ENCODE results near the gene ANO1. TPM values are rescaled to one million over a fixed set of nuclear protein-coding genes. Genes with fewer than 3 reads are reported as not detected.

ANO1 gene
- total RNA-seq, 1 experiment from 2014 or later: 41.7 TPM

GRCh38 chr11:70186936-70187335 is 108.8 kb downstream of the ANO1 start:
- no peak for TF ChIP-seq JUND (IDR thresholded peaks at IDR 0.05)
- TF ChIP-seq SP1 (IDR thresholded peaks at IDR 0.05; ENCODE audit: low read depth): no peak
- no peak for TF ChIP-seq TCF7L2 (IDR thresholded peaks at IDR 0.05; ENCODE audit: borderline replicate concordance, extremely low read depth, insufficient read depth, insufficient read length)
- TF ChIP-seq ATF3 (IDR thresholded peaks at IDR 0.05): no peak
- TF ChIP-seq EGR1 (IDR thresholded peaks at IDR 0.05; ENCODE audit: low read depth): no peak
- no peak for TF ChIP-seq CTCF (IDR thresholded peaks at IDR 0.05 in 2 of 3, conservative IDR thresholded peaks at IDR 0.05 in 1 of 3; ENCODE audit: borderline replicate concordance in 1 of 3, insufficient read depth in 1 of 3, low read depth in 2 of 3, low read length in 2 of 3)
- no peak for TF ChIP-seq POLR2AphosphoS5 (IDR thresholded peaks at IDR 0.05; ENCODE audit: low read depth, low read length)
- no peak for TF ChIP-seq SIN3A (IDR thresholded peaks at IDR 0.05; ENCODE audit: low read depth)
- RAD21 ChIA-PET (ENCODE audit: low non-redundant PET in 1 of 2, low total read pairs in 2 of 2, uncharacterized antibody in 2 of 2, unreplicated experiment in 2 of 2): no interaction called here
- no peak overlapping the region for H3K27ac ChIP-seq (ENCODE audit: low read depth, low read length)
- H3K9me2 ChIP-seq (ENCODE audit: insufficient read depth): no peaks in the 10 kb centered on the region
- H3K27me3 ChIP-seq (ENCODE audit: insufficient read depth, low read length): no peaks in the 10 kb centered on the region
- no peak overlapping the region for H2AFZ ChIP-seq (ENCODE audit: low read depth, low read length, poor library complexity, severe bottlenecking)
- H3K79me2 ChIP-seq (ENCODE audit: insufficient read depth, low read length): no peaks in the 10 kb centered on the region
- ATAC-seq (no peak), DNase-seq (ENCODE audit: low read depth, low spot score) (no peak)
- H3K9ac ChIP-seq (ENCODE audit: low read length): no peak overlapping the region
- H4K20me1 ChIP-seq (ENCODE audit: insufficient read depth): no peaks in the 10 kb centered on the region
- H3K4me2 ChIP-seq (ENCODE audit: low read length): no peak overlapping the region
- intact Hi-C loops (cut with micrococcal nuclease): no loop called here
- BruUV-seq (replicated peaks): no TSS peak
- H3K4me1 ChIP-seq (ENCODE audit: control insufficient read depth in 1 of 2, insufficient read depth in 2 of 2, low read length in 2 of 2): peaks cover 0 to 9% of the 10 kb centered on the region in 2 experiments; a peak in 2 of 4 replicates
- CTCF ChIA-PET: no interaction called here
- H3K9me3 ChIP-seq (ENCODE audit: control insufficient read depth in 1 of 2, insufficient read depth in 1 of 2, low read depth in 1 of 2, low read length in 2 of 2): no peaks in the 10 kb centered on the region
- H3K4me3 ChIP-seq (replicated peaks in 1 of 2; ENCODE audit: low read depth in 1 of 2, low read length in 2 of 2): no peak overlapping the region
- no peaks in the 10 kb centered on the region for H3K36me3 ChIP-seq (ENCODE audit: control insufficient read depth in 1 of 2, insufficient read depth in 2 of 2, low read length in 2 of 2)
- POLR2A ChIA-PET: no interaction called here

- ChIA-PET RAD21 (ENCODE audit: low non-redundant PET in 1 of 2, low total read pairs in 2 of 2, uncharacterized antibody in 2 of 2, unreplicated experiment in 2 of 2) (no interaction called here), CTCF (interaction anchor here (2.0 kb wide), 1 partner anchor 273 kb away, joined by 6 read pairs; no protein-coding TSS in a partner anchor), POLR2A (no interaction called here)
- Histone ChIP-seq H3K4me2 (ENCODE audit: low read length) (no peak overlapping the region), H4K20me1 (ENCODE audit: insufficient read depth) (no peaks in the 10 kb centered on the region), H2AFZ (ENCODE audit: low read depth, low read length, poor library complexity, severe bottlenecking) (no peak overlapping the region), H3K36me3 (ENCODE audit: control insufficient read depth in 1 of 2, insufficient read depth in 2 of 2, low read length in 2 of 2) (no peaks in the 10 kb centered on the region), H3K4me3 (replicated peaks in 1 of 2; ENCODE audit: low read depth in 1 of 2, low read length in 2 of 2) (no peak overlapping the region), H3K9me3 (ENCODE audit: control insufficient read depth in 1 of 2, insufficient read depth in 1 of 2, low read depth in 1 of 2, low read length in 2 of 2) (no peaks in the 10 kb centered on the region), H3K4me1 (ENCODE audit: control insufficient read depth in 1 of 2, insufficient read depth in 2 of 2, low read length in 2 of 2) (peaks cover 0 to 12% of the 10 kb centered on the region in 2 experiments; a peak in 2 of 4 replicates), H3K9ac (ENCODE audit: low read length) (no peak overlapping the region), H3K79me2 (ENCODE audit: insufficient read depth, low read length) (no peaks in the 10 kb centered on the region), H3K27ac (ENCODE audit: low read depth, low read length) (no peak overlapping the region), H3K27me3 (ENCODE audit: insufficient read depth, low read length) (no peaks in the 10 kb centered on the region), H3K9me2 (ENCODE audit: insufficient read depth) (no peaks in the 10 kb centered on the region)
- BruUV-seq (replicated peaks): no TSS peak
- ATAC-seq (no peak), DNase-seq (ENCODE audit: low read depth, low spot score) (no peak)
- intact Hi-C loops (cut with micrococcal nuclease): no loop called here
- TF ChIP-seq ELF1 (IDR thresholded peaks at IDR 0.05; ENCODE audit: borderline replicate concordance, low read depth) (no peak), REST (IDR thresholded peaks at IDR 0.05; ENCODE audit: low read depth) (no peak), JUND (IDR thresholded peaks at IDR 0.05) (no peak), ZBTB33 (IDR thresholded peaks at IDR 0.05; ENCODE audit: extremely low read depth, insufficient replicate concordance, low read length) (no peak), EGR1 (IDR thresholded peaks at IDR 0.05; ENCODE audit: low read depth) (no peak), EZH2phosphoT487 (IDR thresholded peaks at IDR 0.05; ENCODE audit: borderline replicate concordance) (no peak), SIN3A (IDR thresholded peaks at IDR 0.05; ENCODE audit: low read depth) (no peak), SRF (IDR thresholded peaks at IDR 0.05; ENCODE audit: low read depth) (no peak)
Observed at GRCh38 chr11:70187771-70188170, 109.7 kb downstream of the ANO1 start.

All from HCT116 (cell line).